ENCODE results near the gene SYTL4.

DNA sequence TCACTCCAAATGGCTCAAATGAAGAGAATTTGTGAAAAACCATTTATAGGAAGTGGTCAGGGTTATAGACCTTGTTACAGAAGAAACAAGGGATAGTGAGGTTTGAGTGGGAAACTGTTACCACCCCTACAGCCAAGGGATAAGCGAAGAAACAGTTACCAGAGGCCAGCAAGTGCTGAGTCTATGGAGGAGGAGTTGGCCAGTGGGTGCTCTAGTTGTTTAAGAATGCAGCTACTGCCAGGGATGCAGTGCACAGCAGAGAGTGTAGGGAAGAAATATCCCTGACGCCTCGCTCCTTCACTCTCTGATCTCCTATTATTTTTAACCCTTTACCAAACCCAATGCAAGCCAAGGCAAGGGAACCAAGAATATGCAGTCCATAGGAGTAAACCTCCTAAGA lies 15.2 kb upstream of the SYTL4 start:
- TF ChIP-seq CTCF (IDR thresholded peaks at IDR 0.05; ENCODE audit: control extremely low read depth in 1 of 3, insufficient read depth in 1 of 3, low read depth in 1 of 3, low read length in 3 of 3) = no peak
- TF ChIP-seq ATF3 (IDR thresholded peaks at IDR 0.05; ENCODE audit: insufficient read depth, low read depth, low read length) = no peak
- TF ChIP-seq ZNF274 (IDR thresholded peaks at IDR 0.05; ENCODE audit: borderline replicate concordance, extremely low read depth, low read length) = no peak
- TF ChIP-seq, protein P1, sequence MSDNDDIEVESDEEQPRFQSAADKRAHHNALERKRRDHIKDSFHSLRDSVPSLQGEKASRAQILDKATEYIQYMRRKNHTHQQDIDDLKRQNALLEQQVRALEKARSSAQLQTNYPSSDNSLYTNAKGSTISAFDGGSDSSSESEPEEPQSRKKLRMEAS (IDR thresholded peaks at IDR 0.05) = no peak
- TF ChIP-seq ASH2L (IDR thresholded peaks at IDR 0.05; ENCODE audit: low read length) = no peak
- no peak for TF ChIP-seq RNF2 (IDR thresholded peaks at IDR 0.05; ENCODE audit: borderline replicate concordance, low read depth, low read length, missing control alignments, poor library complexity, severe bottlenecking)
- TF ChIP-seq POLR2AphosphoS5 (IDR thresholded peaks at IDR 0.05; ENCODE audit: low read depth, low read length) = no peak
- no peak for TF ChIP-seq RAD21 (IDR thresholded peaks at IDR 0.05 in 1 of 2, conservative IDR thresholded peaks at IDR 0.05 in 1 of 2; ENCODE audit: low read depth in 2 of 2, low read length in 2 of 2)
- no peak for TF ChIP-seq SIN3A (conservative IDR thresholded peaks at IDR 0.05 in 1 of 2, IDR thresholded peaks at IDR 0.05 in 1 of 2; ENCODE audit: low read depth in 1 of 2, low read length in 2 of 2)
- TF ChIP-seq SRF (IDR thresholded peaks at IDR 0.05; ENCODE audit: low read depth, low read length) = no peak
- TF ChIP-seq EZH2 (IDR thresholded peaks at IDR 0.05; ENCODE audit: low read depth, low read length, severe bottlenecking) = no peak
- no peak for TF ChIP-seq HDAC6 (IDR thresholded peaks at IDR 0.05; ENCODE audit: low read depth, low read length)
- TF ChIP-seq GABPA (IDR thresholded peaks at IDR 0.05; ENCODE audit: borderline replicate concordance, insufficient read depth, low read length) = no peak
